Right cardiac atrium (tissue), 5 donors: ENCODE results near the gene POU3F3. TPM values are rescaled to one million over a fixed set of nuclear protein-coding genes. Genes with fewer than 3 reads are reported as not detected.

Experiments
- ATAC-seq, 2 donors: fragments of 200-7000 bp; cut with Tn5 transposase; one replicate each; pipeline versions ENCODE4 v1.8.0 to v1.9.1; 2020; ENCODE audit warnings: moderate library complexity in 2 of 2, mild to moderate bottlenecking in 1 of 2
- DNase-seq, 3 donors: peaks; one replicate each; pipeline ENCODE4 v3.0.0-alpha.2; 2020
- H3K27ac ChIP-seq: one replicate; pipeline ENCODE4 v1.5.1; 2013; ENCODE audit warnings: mild to moderate bottlenecking, low read length, control low read depth, moderate library complexity
- H3K27me3 ChIP-seq: one replicate; pipeline ENCODE4 v1.6.1; 2013; ENCODE audit not compliant: control insufficient read depth, insufficient read depth
- H3K4me1 ChIP-seq: one replicate; pipeline ENCODE4 v1.6.1; 2013; ENCODE audit warnings: low read length; ENCODE audit not compliant: control insufficient read depth, insufficient read depth
- H3K4me3 ChIP-seq: one replicate; pipeline ENCODE4 v1.5.1; 2013; ENCODE audit warnings: low read length, control low read depth
- H3K9me3 ChIP-seq: one replicate; pipeline ENCODE4 v1.6.1; 2013; ENCODE audit warnings: low read length; ENCODE audit not compliant: control insufficient read depth
- WGBS: extraction: QIAGEN DNeasy Blood & Tissue Kit; methylation state at CpG from one replicate; pipeline ENCODE4 v1.1.7; 2013; 5-methylcytosine and 5-hydroxymethylcytosine counted together
- intact Hi-C, 4 donors: fragments of 100-400 bp; cut with DNase I; formaldehyde crosslinking; loops; one replicate each; pipeline versions ENCODE4 v1.11.0 to v1.14.0; 2022 to 2023
- polyA plus RNA-seq: library from polyadenylated mRNA; stranded (reverse); fragments of 200-250 nt; gene quantifications from one replicate; pipeline ENCODE4 v1.2.3, GENCODE V29; 2013
- total RNA-seq, 4 donors: library from RNA; stranded (reverse); fragmentation: NEBNext Ultra II Directional; extraction: Animal tissue kit (Norgen Biotek cat#: 25700); gene quantifications; one replicate each; pipeline ENCODE4 v1.2.1, GENCODE V29; 2021
- donor health status: healthy with polysubstance abuse.
- donor health status: DM: no; HTN: yes; CAD: no.
- donor health status: DM: no; HTN: no; CAD: no.
- donor health status: DM: no; HTN: yes; CAD: no; lungs with severe emphysema.
- donor health status: DM: yes; HTN: yes; CAD: no.

Gene POU3F3
- total and polyA plus RNA-seq, 5 donors, result 0.06 to 1.1 (median 0.59) TPM

DNA sequence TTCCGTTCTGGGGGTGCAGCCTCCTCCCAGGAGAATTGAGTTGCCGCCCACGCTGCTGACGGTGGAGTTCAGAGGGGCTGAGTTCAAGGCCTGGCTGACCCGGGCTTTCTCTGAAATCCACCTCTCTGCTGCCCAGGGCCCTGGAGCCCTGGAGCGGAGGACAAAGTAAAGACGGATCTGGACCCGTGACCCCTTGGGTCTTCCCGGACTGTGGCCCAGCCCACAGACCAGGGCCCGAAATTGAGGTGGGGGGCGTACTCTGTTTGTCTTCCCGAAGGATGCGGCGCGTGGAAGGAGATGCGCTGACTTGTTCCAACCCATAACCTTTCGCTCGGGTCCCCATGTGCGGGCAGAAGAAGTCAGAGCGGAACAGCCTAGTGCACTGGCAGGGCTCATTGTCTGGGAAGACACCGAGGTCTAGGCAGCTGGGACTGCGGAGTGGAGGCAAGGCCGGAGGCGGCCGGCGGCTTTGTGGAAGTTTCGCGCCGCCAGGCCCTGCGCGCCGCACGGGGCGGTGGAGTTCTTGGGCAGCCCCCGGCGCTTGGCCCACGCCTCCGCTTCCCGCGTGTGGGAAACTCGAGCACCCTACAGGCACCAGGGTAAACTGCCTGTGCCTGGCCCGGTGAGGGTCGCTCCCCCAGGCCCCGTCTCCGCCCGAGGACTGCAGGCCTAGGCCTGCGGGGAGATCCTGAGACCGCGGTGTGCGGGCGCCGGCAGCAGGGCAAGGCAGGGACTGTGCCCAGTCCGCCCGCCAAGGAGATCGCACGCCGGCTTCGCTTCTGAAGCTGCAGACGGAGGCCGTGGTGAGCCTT lies 9.8 kb downstream of the POU3F3 start:
- no peak overlapping the region for H3K4me3 ChIP-seq
- intact Hi-C loops, result no loop called here
- H3K27me3 ChIP-seq, result peaks cover 13% of the 10 kb centered on the region
- H3K9me3 ChIP-seq, result no peaks in the 10 kb centered on the region
- no peaks in the 10 kb centered on the region for H3K4me1 ChIP-seq
- H3K27ac ChIP-seq, result no peak overlapping the region
- DNase-seq, result no peak
- ATAC-seq, result peak in 1 of 2 donors; percentile 15
- WGBS, result 5% methylated on average over 60 of the region's 60 CpGs

DNA sequence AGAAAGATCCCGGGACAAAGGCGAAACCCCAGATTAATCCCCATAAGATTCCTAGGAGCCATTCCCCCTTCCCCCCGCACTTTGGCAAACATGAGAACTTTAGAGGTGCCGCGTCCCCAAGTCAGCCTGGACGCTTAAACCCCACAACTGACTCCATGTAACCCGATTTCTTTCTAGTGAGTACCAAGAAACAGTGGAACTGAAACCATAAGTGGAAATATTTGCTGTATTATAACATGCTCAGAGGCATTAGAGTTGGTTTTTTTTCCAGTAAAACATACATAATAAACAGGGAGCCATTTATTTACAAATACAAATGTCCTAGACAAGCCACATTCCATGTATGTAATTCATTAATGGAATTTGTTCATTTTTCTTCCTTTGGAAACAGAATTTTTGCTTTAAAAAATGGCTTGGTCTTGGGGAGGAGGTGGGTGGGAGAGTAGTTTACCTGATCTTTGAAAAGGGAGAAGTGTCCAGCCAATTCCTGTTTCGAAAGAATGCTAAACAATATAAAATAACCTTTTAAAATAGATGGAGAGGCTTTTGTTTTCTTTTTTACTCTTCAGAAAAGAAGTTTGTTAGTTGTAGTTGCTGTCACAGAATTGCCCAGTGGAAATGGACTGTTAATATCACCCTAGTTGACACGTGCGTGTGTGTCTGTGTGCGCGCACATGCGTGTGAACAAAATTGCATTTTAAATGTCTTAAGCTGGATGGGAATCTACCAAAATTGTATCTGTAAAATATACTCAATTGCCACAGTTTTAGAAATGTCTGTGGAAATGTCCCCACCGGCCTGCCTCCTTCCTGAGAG lies 10.6 kb downstream of the POU3F3 start:
- DNase-seq (no peak), ATAC-seq (no peak)
- Histone ChIP-seq H3K4me3 (no peak overlapping the region), H3K9me3 (no peaks in the 10 kb centered on the region), H3K27me3 (peaks cover 11% of the 10 kb centered on the region), H3K27ac (no peak overlapping the region), H3K4me1 (no peaks in the 10 kb centered on the region)
- intact Hi-C loops, result no loop called here
- 9% methylated on average over 14 of the region's 14 CpGs for WGBS

DNA sequence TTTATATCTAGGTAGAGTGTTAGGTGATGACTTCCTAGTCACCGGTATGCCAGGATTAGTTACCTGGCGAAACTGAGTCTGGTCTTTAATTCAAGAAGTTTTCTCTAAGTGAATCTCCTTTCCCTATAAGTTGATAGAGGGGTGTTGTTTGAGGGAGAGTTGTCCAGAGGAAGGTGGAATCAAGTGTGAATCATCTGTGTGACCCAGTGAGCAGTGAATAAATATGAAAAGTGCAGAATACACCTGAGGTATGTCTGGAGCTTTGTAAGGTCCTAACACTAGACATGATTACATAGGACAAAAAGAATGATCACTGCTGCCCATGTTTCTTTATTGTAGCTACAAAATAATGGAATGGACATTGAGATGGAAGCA lies 11.2 kb downstream of the POU3F3 start:
- WGBS, result 4% methylated on average over 2 of the region's 2 CpGs
- H3K27ac ChIP-seq, result no peak overlapping the region
- H3K4me3 ChIP-seq, result no peak overlapping the region
- no peak for DNase-seq
- peaks cover 11% of the 10 kb centered on the region for H3K27me3 ChIP-seq
- no peaks in the 10 kb centered on the region for H3K4me1 ChIP-seq
- intact Hi-C loops, result no loop called here
- ATAC-seq, result no peak
- no peaks in the 10 kb centered on the region for H3K9me3 ChIP-seq

DNA sequence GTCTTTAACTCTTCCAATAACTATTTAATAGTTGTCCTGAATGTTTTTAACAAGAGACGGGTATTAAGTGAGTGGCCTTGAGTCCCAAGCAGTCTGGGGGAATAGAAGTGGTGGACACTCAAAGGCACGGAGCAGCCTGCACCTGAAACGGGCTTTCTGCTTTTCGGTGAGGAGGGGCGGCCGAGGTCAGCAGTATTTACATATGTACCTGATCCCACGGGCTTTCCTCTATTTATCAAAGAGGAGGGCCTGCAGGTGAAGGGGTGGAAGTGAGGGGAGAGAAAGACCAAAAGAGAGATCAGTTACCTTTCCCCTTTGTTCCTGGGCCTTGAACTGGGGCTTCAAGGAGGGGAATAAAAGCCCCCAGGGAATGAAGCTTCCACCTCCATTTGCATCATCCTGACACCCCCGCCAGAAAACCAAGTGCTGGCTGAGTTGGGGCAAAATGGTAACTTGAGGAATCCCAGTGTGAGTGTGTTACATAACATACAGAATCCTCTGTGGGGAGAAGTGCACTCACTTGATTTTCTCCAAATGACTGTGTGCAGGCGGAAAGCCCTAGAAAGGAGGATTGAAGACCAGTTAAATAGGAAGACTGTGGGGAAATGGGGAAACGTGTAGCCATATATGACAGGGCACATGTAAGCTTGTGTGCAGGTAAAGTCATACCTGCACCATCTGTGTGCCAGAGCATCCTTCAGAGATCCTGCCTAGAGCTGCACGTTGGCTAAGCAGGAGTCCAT lies 12.4 kb downstream of the POU3F3 start:
- intact Hi-C loops, result no loop called here

DNA sequence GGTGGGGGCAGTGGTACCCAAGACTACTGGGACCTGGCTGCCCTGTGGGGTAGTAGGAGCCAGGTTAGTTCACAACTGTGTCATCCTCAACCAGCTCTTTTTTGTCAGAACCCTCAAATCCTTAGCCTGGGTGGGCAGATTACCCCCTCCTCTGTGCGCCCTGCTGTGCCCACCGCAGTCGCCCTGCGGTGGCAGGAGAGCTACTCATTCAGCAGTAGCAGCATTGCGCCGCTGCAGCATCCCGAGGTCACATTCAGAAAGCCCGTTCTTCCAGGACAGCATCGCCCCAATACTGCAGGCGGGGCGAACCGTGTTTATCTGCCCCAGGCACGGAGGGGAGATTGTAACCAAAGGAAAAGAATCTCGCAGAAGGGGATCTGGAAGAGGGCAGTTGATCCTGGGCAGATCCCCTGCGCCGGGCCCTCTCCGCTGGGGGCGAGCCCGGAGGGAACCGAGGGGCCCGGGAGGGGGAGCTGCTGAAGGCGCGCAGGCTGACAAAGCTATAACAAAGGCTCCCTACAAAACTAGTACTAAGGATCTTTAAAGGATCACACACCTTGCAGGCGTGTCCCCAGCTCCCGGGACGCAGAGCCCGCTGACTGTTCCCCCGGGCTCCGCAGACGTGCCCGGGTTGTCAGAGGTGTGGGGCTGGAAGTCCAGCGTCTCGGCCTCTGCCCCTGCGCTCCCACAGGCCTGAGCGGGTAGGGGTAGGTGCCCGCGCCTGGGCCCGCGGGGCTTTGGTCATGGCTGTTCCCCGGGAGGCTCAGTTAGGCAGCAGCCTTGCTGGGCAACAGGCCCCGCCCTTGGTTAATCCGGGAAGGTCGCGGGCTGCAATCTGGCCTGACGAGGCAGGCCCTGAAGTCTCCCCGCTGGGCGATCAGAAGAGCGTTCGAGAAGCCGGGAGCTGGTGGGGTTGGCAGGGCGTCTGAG lies 13.2 kb downstream of the POU3F3 start:
- DNase-seq (no peak), ATAC-seq (peak in 1 of 2 donors; percentile 53)
- Histone ChIP-seq H3K27me3 (peaks cover 6% of the 10 kb centered on the region), H3K4me3 (no peak overlapping the region), H3K4me1 (no peaks in the 10 kb centered on the region), H3K27ac (no peak overlapping the region), H3K9me3 (no peaks in the 10 kb centered on the region)
- intact Hi-C loops, result no loop called here
- WGBS, result 1% methylated on average over 51 of the region's 51 CpGs

More for the DNA sequence above, 12.4 kb downstream of the POU3F3 start:
- no peak for ATAC-seq
- Histone ChIP-seq H3K9me3 (no peaks in the 10 kb centered on the region), H3K27me3 (peaks cover 8% of the 10 kb centered on the region), H3K4me3 (no peak overlapping the region), H3K4me1 (no peaks in the 10 kb centered on the region), H3K27ac (no peak overlapping the region)
- 6% methylated on average over 11 of the region's 11 CpGs for WGBS
- DNase-seq, result no peak

DNA sequence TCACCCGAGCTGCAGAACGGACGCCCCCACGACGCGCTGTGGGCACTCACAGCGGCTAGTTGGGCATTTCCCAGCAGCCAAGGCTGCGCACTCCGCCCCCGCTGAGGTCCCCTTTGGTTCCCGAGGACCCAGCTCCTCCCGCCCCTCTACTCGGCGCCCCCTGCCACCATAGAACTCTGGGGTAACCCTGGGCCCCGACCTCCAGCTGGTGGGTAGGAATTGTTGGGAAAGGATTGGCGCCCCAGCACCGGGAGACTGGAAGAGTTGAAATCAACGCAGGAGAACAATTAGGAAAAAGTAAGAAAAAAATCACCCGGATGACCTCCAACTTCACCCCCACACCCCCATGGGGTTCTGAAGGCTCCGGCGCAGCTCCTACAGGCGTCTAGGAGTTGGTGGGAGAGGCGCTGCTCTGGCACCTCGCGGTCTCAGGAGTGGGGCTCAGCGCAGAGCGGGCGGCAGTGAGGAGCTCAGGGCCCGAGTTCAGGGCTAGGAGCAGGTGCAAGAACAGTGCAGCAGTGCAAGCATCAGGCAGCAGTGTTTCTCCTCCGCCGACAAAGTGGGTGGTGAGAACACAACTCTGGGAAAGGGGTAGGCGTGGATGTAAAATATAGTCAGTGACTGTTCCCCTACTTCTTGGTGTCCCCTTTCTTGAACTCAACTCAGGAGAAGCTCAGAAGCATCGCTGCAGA lies 14.0 kb downstream of the POU3F3 start:
- WGBS, result 5% methylated on average over 33 of the region's 33 CpGs
- no peak overlapping the region for H3K27ac ChIP-seq
- ATAC-seq, result no peak
- intact Hi-C loops, result no loop called here
- H3K9me3 ChIP-seq, result no peaks in the 10 kb centered on the region
- DNase-seq, result no peak
- no peaks in the 10 kb centered on the region for H3K4me1 ChIP-seq
- H3K4me3 ChIP-seq, result no peak overlapping the region
- H3K27me3 ChIP-seq, result peaks cover 6% of the 10 kb centered on the region

DNA sequence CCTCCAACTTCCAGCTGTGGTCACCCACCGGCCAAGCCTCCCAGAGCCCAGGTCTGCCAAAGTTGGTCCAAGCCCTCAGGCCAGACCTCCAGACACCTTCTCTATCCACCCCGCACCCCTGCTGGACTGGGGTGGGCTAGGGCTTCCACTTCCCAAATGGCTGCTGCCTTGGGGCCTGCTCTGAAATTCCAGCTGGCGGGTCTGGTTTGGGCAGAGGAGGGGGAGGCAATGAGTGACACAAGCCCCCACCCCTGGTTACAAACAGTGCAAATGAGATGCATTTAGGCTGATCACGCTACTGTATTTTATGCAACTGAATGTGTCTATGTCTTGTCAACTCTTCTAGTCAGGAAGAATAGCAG lies 14.6 kb downstream of the POU3F3 start:
- no peak overlapping the region for H3K27ac ChIP-seq
- H3K4me1 ChIP-seq, result no peaks in the 10 kb centered on the region
- intact Hi-C loops, result no loop called here
- no peak overlapping the region for H3K4me3 ChIP-seq
- WGBS, result 15% methylated on average over 4 of the region's 4 CpGs
- no peaks in the 10 kb centered on the region for H3K9me3 ChIP-seq
- ATAC-seq, result no peak
- H3K27me3 ChIP-seq, result peaks cover 6% of the 10 kb centered on the region
- DNase-seq, result no peak

DNA sequence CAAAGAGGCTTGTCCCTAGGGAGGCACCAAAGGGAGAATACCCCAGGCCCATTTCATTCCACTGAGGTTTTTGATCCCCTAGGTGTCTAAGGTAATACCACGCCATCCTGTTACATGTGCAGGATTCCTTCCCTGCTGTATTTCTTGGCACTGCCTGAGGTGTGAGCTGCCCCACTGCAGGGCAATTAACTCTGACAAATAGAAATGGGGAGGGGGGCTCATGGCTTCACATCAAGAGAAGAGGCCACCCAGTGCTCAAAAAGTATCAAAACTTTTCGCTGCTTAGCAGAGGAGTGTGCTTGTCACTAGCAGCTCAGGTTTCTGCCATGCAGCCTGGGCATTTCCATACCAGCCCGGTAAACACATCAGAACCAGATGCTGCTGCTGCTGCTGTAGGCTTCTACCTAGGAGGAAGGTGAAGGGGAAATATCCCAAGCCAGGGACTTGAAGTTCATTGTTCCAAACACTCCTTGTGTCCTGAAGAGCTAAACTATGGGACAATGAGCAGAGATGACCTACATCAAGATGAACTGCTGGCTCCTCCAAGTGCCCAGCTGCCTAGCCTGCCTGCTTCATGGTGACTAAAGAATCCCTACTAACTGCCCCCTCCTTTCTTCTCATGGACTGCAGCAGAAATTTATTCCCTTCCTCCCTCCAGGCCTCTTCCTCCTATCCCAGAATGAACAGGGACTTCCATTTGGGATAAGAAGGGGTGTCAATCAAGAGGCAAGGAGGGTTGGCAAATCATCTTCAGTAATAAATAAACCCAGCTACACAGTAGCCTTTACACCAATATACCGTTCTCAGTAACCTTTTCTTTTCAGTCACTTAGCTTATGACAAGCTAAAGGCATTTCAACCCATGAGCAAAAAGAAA lies 16.4 kb downstream of the POU3F3 start:
- Histone ChIP-seq H3K9me3 (no peaks in the 10 kb centered on the region), H3K4me1 (no peaks in the 10 kb centered on the region), H3K27ac (no peak overlapping the region), H3K4me3 (no peak overlapping the region), H3K27me3 (peaks cover 3% of the 10 kb centered on the region)
- intact Hi-C loops, result no loop called here
- WGBS, result 19% methylated on average over 4 of the region's 4 CpGs
- no peak for ATAC-seq
- DNase-seq, result no peak

DNA sequence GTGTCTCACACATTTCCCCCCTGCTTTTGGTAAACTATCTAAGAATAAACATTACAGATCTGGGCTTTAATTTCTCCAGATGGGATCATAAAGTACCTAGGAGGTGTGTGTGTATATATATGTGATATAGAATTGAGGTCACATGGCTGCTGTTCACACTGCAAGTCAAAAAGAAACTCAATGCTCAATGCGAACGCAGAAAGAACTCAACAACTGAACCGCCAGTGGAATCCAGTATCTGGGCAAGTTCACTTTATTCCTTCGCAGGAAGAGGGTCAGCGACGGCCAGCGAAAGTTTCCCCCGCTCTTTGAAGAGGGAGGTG lies 17.7 kb downstream of the POU3F3 start:
- Histone ChIP-seq H3K9me3 (no peaks in the 10 kb centered on the region), H3K27me3 (no peaks in the 10 kb centered on the region), H3K27ac (no peak overlapping the region), H3K4me1 (no peaks in the 10 kb centered on the region), H3K4me3 (no peak overlapping the region)
- no peak for DNase-seq
- WGBS, result 1% methylated on average over 8 of the region's 8 CpGs
- intact Hi-C loops, result no loop called here
- ATAC-seq, result no peak
